HepG2 (cell line): ENCODE results near the gene CDR2L. TPM values are rescaled to one million over a fixed set of nuclear protein-coding genes. Genes with fewer than 3 reads are reported as not detected.
A peak's percentile ranks its signal among the peaks of the same experiment; 100 is the strongest.

Experiments used
- CCDC6 ChIP-seq: sonication (generic); formaldehyde crosslinking; IDR thresholded peaks from 2 replicates; pipeline ENCODE4 v1.8.1; 2022; ENCODE audit warnings: mild to moderate bottlenecking, missing genetic modification reagents, moderate library complexity
- ERF ChIP-seq: IDR thresholded peaks from 2 replicates; pipeline ENCODE4 v1.6.1; 2018; ENCODE audit warnings: missing biosample characterization, missing genetic modification reagents
- FOXC1 ChIP-seq: sonication (generic); formaldehyde crosslinking; IDR thresholded peaks from 2 replicates; pipeline ENCODE4 v1.8.0; 2022; ENCODE audit warnings: mild to moderate bottlenecking, missing genetic modification reagents, borderline replicate concordance
- HDAC6 ChIP-seq: fragments of 200-600 bp; sonication (generic); IDR thresholded peaks from 2 replicates; pipeline ENCODE4 v1.7.0; 2017; ENCODE audit warnings: mild to moderate bottlenecking, antibody characterized with exemption, low read length, low read depth
- MED1 ChIP-seq: sonication (generic); formaldehyde crosslinking; IDR thresholded peaks from 2 replicates; pipeline ENCODE4 v1.4.0; 2020; ENCODE audit warnings: missing genetic modification reagents
- PHF5A ChIP-seq: IDR thresholded peaks from one replicate; pipeline ENCODE4 v1.6.1; 2018; ENCODE audit warnings: low read depth, missing genetic modification reagents; ENCODE audit not compliant: unreplicated experiment
- SOX5 ChIP-seq: IDR thresholded peaks from 2 replicates; pipeline ENCODE4 v1.6.1; 2016; ENCODE audit warnings: borderline replicate concordance
- SP1 ChIP-seq, 2 experiments: fragments of 450-650 bp in 1 of 2; sonication (generic) in 1 of 2; formaldehyde crosslinking in 1 of 2; IDR thresholded peaks; 2 replicates each; pipeline versions ENCODE4 v1.4.0 to v1.6.1; 2016 to 2020; ENCODE audit warnings: missing genetic modification reagents in 1 of 2
- SP2 ChIP-seq: sonication (generic); formaldehyde crosslinking; IDR thresholded peaks from 2 replicates; pipeline ENCODE4 v1.5.1; 2020; ENCODE audit warnings: mild to moderate bottlenecking, missing genetic modification reagents
- TOE1 ChIP-seq: sonication (generic); formaldehyde crosslinking; IDR thresholded peaks from 2 replicates; pipeline ENCODE4 v1.4.0; 2020; ENCODE audit warnings: mild to moderate bottlenecking, missing genetic modification reagents
- ZNF230 ChIP-seq: sonication (generic); formaldehyde crosslinking; IDR thresholded peaks from 2 replicates; pipeline ENCODE4 v1.4.0; 2020; ENCODE audit warnings: mild to moderate bottlenecking, missing genetic modification reagents
- ZNF530 ChIP-seq: sonication (generic); formaldehyde crosslinking; IDR thresholded peaks from 2 replicates; pipeline ENCODE4 v1.5.0; 2020; ENCODE audit warnings: low read depth, mild to moderate bottlenecking, missing genetic modification reagents
- ZNF557 ChIP-seq: sonication (generic); formaldehyde crosslinking; IDR thresholded peaks from 2 replicates; pipeline ENCODE4 v1.4.0; 2020; ENCODE audit warnings: missing genetic modification reagents
- ZNF724P ChIP-seq: sonication (generic); formaldehyde crosslinking; IDR thresholded peaks from 2 replicates; pipeline ENCODE4 v1.8.0; 2022; ENCODE audit warnings: missing genetic modification reagents, borderline replicate concordance
- ZNF883 ChIP-seq: sonication (generic); formaldehyde crosslinking; IDR thresholded peaks from 2 replicates; pipeline ENCODE4 v1.5.1; 2020; ENCODE audit warnings: mild to moderate bottlenecking, missing genetic modification reagents; ENCODE audit errors: not compliant biosample characterization
- polyA plus RNA-seq, 8 experiments: library from polyadenylated mRNA; depleted of rRNA in 3 of 8; stranded (reverse) in 7 of 8; unstranded in 1 of 8; fragments of >200 nt; fragmentation: Illumina TruSeq in 4 of 8; extraction: Trizol in 4 of 8; gene quantifications; 2 replicates each; pipeline versions ENCODE4 v1.2.1 to v1.2.3, GENCODE V29; 2011 to 2016; ENCODE audit warnings: low read depth in 4 of 8, missing spikeins in 1 of 8, mixed read lengths in 1 of 8; ENCODE audit not compliant: insufficient read depth in 1 of 8
- total RNA-seq, 5 experiments: library from RNA; depleted of rRNA; stranded (reverse); fragments of >200 nt; fragmentation: Illumina TruSeq; extraction: Trizol; gene quantifications; 2 replicates each; pipeline ENCODE4 v1.2.3, GENCODE V29; 2016; ENCODE audit warnings: low read depth in 1 of 5
- TF ChIP-seq, protein P1 (sequence below): sonication (generic); formaldehyde crosslinking; IDR thresholded peaks from 2 replicates; pipeline ENCODE4 v1.4.0; 2020; ENCODE audit warnings: missing genetic modification reagents
- TF ChIP-seq, protein P2 (sequence below): sonication (generic); formaldehyde crosslinking; IDR thresholded peaks from 2 replicates; pipeline ENCODE4; 2020; ENCODE audit warnings: missing genetic modification reagents, mild to moderate bottlenecking, borderline replicate concordance
- TF ChIP-seq, protein P3 (sequence below): sonication (generic); formaldehyde crosslinking; IDR thresholded peaks from 2 replicates; pipeline ENCODE4 v1.4.0; 2020; ENCODE audit warnings: missing genetic modification reagents, borderline replicate concordance
- TF ChIP-seq, protein P4 (sequence below): IDR thresholded peaks from 2 replicates; pipeline ENCODE4 v1.6.1; 2016; ENCODE audit warnings: missing genetic modification reagents, missing compliant biosample characterization

The CDR2L gene
- total and polyA plus RNA-seq, 2 of the 13 experiments (the other 11 are each of a cell fraction or from before 2014, with no cell fraction given): 1.9 to 2.1 TPM

DNA sequence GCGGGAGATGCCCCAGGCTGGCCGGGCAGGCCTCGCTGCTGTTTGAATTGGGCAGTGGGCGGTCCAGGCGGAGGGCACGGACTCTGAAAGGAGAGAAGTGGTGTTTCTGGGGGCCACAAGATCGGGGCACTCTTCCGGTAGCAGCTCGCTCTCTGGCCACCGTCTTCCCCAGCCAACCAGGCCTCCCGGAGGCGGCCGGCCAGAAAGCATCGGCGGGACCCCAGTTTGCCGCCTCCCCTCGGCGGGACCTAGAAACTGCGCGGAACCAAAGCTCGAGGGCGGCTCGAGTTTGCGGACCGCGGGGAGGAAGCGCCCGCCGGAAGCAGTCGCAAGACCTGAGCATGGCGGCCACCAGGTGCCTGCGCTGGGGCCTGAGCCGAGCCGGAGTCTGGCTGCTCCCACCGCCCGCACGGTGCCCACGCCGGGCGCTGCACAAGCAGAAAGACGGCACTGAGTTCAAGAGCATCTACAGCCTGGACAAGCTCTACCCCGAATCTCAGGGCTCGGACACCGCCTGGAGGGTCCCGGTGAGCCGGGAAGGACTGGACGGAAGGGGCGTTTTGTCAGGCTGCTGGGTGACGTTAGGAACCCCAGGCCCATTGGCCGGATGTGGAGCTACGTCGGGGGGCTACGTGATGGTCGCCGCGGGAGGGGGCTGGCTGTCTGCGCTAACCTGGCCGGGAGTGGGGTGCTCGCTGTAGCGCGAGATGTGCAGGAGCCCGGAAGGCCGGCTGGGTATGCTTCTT is 25.1 kb downstream of the CDR2L start, which contains the start of gene MRPL58 (continued):
- TF ChIP-seq, protein P1, sequence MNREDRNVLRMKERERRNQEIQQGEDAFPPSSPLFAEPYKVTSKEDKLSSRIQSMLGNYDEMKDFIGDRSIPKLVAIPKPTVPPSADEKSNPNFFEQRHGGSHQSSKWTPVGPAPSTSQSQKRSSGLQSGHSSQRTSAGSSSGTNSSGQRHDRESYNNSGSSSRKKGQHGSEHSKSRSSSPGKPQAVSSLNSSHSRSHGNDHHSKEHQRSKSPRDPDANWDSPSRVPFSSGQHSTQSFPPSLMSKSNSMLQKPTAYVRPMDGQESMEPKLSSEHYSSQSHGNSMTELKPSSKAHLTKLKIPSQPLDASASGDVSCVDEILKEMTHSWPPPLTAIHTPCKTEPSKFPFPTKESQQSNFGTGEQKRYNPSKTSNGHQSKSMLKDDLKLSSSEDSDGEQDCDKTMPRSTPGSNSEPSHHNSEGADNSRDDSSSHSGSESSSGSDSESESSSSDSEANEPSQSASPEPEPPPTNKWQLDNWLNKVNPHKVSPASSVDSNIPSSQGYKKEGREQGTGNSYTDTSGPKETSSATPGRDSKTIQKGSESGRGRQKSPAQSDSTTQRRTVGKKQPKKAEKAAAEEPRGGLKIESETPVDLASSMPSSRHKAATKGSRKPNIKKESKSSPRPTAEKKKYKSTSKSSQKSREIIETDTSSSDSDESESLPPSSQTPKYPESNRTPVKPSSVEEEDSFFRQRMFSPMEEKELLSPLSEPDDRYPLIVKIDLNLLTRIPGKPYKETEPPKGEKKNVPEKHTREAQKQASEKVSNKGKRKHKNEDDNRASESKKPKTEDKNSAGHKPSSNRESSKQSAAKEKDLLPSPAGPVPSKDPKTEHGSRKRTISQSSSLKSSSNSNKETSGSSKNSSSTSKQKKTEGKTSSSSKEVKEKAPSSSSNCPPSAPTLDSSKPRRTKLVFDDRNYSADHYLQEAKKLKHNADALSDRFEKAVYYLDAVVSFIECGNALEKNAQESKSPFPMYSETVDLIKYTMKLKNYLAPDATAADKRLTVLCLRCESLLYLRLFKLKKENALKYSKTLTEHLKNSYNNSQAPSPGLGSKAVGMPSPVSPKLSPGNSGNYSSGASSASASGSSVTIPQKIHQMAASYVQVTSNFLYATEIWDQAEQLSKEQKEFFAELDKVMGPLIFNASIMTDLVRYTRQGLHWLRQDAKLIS (CRISPR knock-in tag): peak; percentile 62; the same call in 1 of the 2 replicates
- TF ChIP-seq, protein P2, sequence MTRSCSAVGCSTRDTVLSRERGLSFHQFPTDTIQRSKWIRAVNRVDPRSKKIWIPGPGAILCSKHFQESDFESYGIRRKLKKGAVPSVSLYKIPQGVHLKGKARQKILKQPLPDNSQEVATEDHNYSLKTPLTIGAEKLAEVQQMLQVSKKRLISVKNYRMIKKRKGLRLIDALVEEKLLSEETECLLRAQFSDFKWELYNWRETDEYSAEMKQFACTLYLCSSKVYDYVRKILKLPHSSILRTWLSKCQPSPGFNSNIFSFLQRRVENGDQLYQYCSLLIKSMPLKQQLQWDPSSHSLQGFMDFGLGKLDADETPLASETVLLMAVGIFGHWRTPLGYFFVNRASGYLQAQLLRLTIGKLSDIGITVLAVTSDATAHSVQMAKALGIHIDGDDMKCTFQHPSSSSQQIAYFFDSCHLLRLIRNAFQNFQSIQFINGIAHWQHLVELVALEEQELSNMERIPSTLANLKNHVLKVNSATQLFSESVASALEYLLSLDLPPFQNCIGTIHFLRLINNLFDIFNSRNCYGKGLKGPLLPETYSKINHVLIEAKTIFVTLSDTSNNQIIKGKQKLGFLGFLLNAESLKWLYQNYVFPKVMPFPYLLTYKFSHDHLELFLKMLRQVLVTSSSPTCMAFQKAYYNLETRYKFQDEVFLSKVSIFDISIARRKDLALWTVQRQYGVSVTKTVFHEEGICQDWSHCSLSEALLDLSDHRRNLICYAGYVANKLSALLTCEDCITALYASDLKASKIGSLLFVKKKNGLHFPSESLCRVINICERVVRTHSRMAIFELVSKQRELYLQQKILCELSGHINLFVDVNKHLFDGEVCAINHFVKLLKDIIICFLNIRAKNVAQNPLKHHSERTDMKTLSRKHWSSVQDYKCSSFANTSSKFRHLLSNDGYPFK: peak; percentile 98
- peak; percentile 96 for TF ChIP-seq ZNF230 (CRISPR knock-in tag)
- no peak; the same call in 1 of the 2 replicates for TF ChIP-seq FOXC1
- TF ChIP-seq, protein P3, sequence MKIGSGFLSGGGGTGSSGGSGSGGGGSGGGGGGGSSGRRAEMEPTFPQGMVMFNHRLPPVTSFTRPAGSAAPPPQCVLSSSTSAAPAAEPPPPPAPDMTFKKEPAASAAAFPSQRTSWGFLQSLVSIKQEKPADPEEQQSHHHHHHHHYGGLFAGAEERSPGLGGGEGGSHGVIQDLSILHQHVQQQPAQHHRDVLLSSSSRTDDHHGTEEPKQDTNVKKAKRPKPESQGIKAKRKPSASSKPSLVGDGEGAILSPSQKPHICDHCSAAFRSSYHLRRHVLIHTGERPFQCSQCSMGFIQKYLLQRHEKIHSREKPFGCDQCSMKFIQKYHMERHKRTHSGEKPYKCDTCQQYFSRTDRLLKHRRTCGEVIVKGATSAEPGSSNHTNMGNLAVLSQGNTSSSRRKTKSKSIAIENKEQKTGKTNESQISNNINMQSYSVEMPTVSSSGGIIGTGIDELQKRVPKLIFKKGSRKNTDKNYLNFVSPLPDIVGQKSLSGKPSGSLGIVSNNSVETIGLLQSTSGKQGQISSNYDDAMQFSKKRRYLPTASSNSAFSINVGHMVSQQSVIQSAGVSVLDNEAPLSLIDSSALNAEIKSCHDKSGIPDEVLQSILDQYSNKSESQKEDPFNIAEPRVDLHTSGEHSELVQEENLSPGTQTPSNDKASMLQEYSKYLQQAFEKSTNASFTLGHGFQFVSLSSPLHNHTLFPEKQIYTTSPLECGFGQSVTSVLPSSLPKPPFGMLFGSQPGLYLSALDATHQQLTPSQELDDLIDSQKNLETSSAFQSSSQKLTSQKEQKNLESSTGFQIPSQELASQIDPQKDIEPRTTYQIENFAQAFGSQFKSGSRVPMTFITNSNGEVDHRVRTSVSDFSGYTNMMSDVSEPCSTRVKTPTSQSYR: peak; percentile 71; the same call in 1 of the 2 replicates
- no peak for TF ChIP-seq SP1 (IDR thresholded peaks at IDR 0.05)
- TF ChIP-seq SP1 (CRISPR knock-in tag; IDR thresholded peaks at IDR 0.05): peak; percentile 90
- TF ChIP-seq SP2 (CRISPR knock-in tag): peak; percentile 65
- peak; percentile 99 for TF ChIP-seq ERF
- no peak for TF ChIP-seq ZNF530 (CRISPR knock-in tag)
- peak; percentile 72 for TF ChIP-seq ZNF883 (CRISPR knock-in tag)
- TF ChIP-seq TOE1 (CRISPR knock-in tag): peak; percentile 95
- TF ChIP-seq, protein P4, sequence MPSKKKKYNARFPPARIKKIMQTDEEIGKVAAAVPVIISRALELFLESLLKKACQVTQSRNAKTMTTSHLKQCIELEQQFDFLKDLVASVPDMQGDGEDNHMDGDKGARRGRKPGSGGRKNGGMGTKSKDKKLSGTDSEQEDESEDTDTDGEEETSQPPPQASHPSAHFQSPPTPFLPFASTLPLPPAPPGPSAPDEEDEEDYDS: peak; percentile 72; the same call in 1 of the 2 replicates
- peak; percentile 63 for TF ChIP-seq SOX5 (CRISPR knock-in tag)
- peak; percentile 95 for TF ChIP-seq CCDC6 (CRISPR knock-in tag)
- peak; percentile 94 for TF ChIP-seq PHF5A (CRISPR knock-in tag)
- TF ChIP-seq MED1 (CRISPR knock-in tag): peak; percentile 88
- no peak for TF ChIP-seq ZNF724P
- TF ChIP-seq HDAC6: no peak
- TF ChIP-seq ZNF557 (CRISPR knock-in tag): peak; percentile 96
